Skeletal muscle satellite cell (primary cell): Measurements from ENCODE around the gene DMAC2L.
"Not testable (repeated sequence)": the region's sequence is repeated elsewhere in the genome, so short reads cannot be mapped to it uniquely, and the experiment has no call there.

Source experiments
- H3K27me3 ChIP-seq: 2 replicates; pipeline ENCODE4 v1.7.0; 2013; ENCODE audit warnings: low read length; ENCODE audit not compliant: control insufficient read depth, insufficient read depth
- H3K36me3 ChIP-seq: 2 replicates; pipeline ENCODE4 v1.7.0; 2013; ENCODE audit warnings: mild to moderate bottlenecking, control low read depth, low read length; ENCODE audit not compliant: insufficient read depth
- H3K4me1 ChIP-seq: 2 replicates; pipeline ENCODE4 v1.7.0; 2013; ENCODE audit warnings: low read length; ENCODE audit not compliant: control insufficient read depth, insufficient read depth
- H3K4me2 ChIP-seq: 2 replicates; pipeline ENCODE4 v1.7.0; 2013; ENCODE audit warnings: mild to moderate bottlenecking, low read length
- H3K4me3 ChIP-seq: 2 replicates; pipeline ENCODE4 v1.7.0; 2013; ENCODE audit warnings: low read length
- H3K9ac ChIP-seq: 2 replicates; pipeline ENCODE4 v1.7.0; 2013; ENCODE audit warnings: mild to moderate bottlenecking, low read depth, low read length, moderate library complexity
- H3K9me3 ChIP-seq: replicated peaks from 2 replicates; pipeline ENCODE4 v1.7.0; 2013; ENCODE audit warnings: mild to moderate bottlenecking, control low read depth, low read length

The DMAC2L gene

GRCh38 chr14:50357753-50358395 is 45.8 kb downstream of the DMAC2L start:
- H3K4me1 ChIP-seq = peaks cover 6% of the 10 kb centered on the region
- no peaks in the 10 kb centered on the region for H3K27me3 ChIP-seq
- no peak overlapping the region for H3K4me2 ChIP-seq
- H3K4me3 ChIP-seq = no peak overlapping the region
- H3K9me3 ChIP-seq = no peaks in the 10 kb centered on the region
- no peaks in the 10 kb centered on the region for H3K36me3 ChIP-seq
- H3K9ac ChIP-seq = no peak overlapping the region

- Histone ChIP-seq H3K36me3 (no peaks in the 10 kb centered on the region), H3K4me3 (no peak overlapping the region), H3K4me2 (no peak overlapping the region), H3K9ac (no peak overlapping the region), H3K9me3 (no peaks in the 10 kb centered on the region), H3K27me3 (no peaks in the 10 kb centered on the region), H3K4me1 (peaks cover 8% of the 10 kb centered on the region)
These were observed 47.5 kb downstream of the DMAC2L start for GRCh38 chr14:50359631-50360030.

- peaks cover 8% of the 10 kb centered on the region for H3K4me1 ChIP-seq
- no peak overlapping the region for H3K4me2 ChIP-seq
- no peaks in the 10 kb centered on the region for H3K9me3 ChIP-seq
- H3K27me3 ChIP-seq = no peaks in the 10 kb centered on the region
- no peak overlapping the region for H3K4me3 ChIP-seq
- no peaks in the 10 kb centered on the region for H3K36me3 ChIP-seq
- no peak overlapping the region for H3K9ac ChIP-seq
These were observed 48.0 kb downstream of the DMAC2L start for GRCh38 chr14:50360093-50360492.

GRCh38 chr14:50360851-50361250 is 48.7 kb downstream of the DMAC2L start:
- Histone ChIP-seq H3K9ac (no peak overlapping the region), H3K4me1 (peaks cover 8% of the 10 kb centered on the region), H3K4me3 (no peak overlapping the region), H3K9me3 (no peaks in the 10 kb centered on the region), H3K36me3 (no peaks in the 10 kb centered on the region), H3K27me3 (no peaks in the 10 kb centered on the region), H3K4me2 (no peak overlapping the region)

- H3K9ac ChIP-seq = not testable (repeated sequence)
These were observed 49.6 kb downstream of the DMAC2L start for GRCh38 chr14:50361473-50362403.

GRCh38 chr14:50362764-50363713 is 50.9 kb downstream of the DMAC2L start:
- Histone ChIP-seq H3K9ac (peak overlapping the region; percentile 12), H3K4me2 (peak overlapping the region; percentile 65), H3K36me3 (no peaks in the 10 kb centered on the region), H3K4me1 (peaks cover 16% of the 10 kb centered on the region), H3K4me3 (peak overlapping the region; percentile 38), H3K9me3 (no peaks in the 10 kb centered on the region), H3K27me3 (no peaks in the 10 kb centered on the region)

More at GRCh38 chr14:50361473-50362403, 49.6 kb downstream of the DMAC2L start:
- H3K4me1 ChIP-seq = peaks cover 16% of the 10 kb centered on the region
- not testable (repeated sequence) for H3K27me3 ChIP-seq, H3K36me3 ChIP-seq, H3K9me3 ChIP-seq, H3K4me3 ChIP-seq, H3K4me2 ChIP-seq

- H3K27me3 ChIP-seq = no peaks in the 10 kb centered on the region
- peaks cover 16% of the 10 kb centered on the region for H3K4me1 ChIP-seq
- peak overlapping the region; percentile 38 for H3K4me3 ChIP-seq
- peak overlapping the region; percentile 65 for H3K4me2 ChIP-seq
- peak overlapping the region; percentile 12 for H3K9ac ChIP-seq
- no peaks in the 10 kb centered on the region for H3K36me3 ChIP-seq
- no peaks in the 10 kb centered on the region for H3K9me3 ChIP-seq
These were observed 51.6 kb downstream of the DMAC2L start for GRCh38 chr14:50363714-50364111.

- H3K9me3 ChIP-seq = no peaks in the 10 kb centered on the region
- H3K4me3 ChIP-seq = no peak overlapping the region
- peaks cover 16% of the 10 kb centered on the region for H3K4me1 ChIP-seq
- no peak overlapping the region for H3K4me2 ChIP-seq
- H3K36me3 ChIP-seq = no peaks in the 10 kb centered on the region
- no peaks in the 10 kb centered on the region for H3K27me3 ChIP-seq
- no peak overlapping the region for H3K9ac ChIP-seq
These were observed 52.7 kb downstream of the DMAC2L start for GRCh38 chr14:50364792-50365191.

- not testable (repeated sequence) for H3K9ac ChIP-seq, H3K4me3 ChIP-seq, H3K4me2 ChIP-seq, H3K27me3 ChIP-seq, H3K9me3 ChIP-seq, H3K36me3 ChIP-seq
- peaks cover 16% of the 10 kb centered on the region for H3K4me1 ChIP-seq
These were observed 53.4 kb downstream of the DMAC2L start for GRCh38 chr14:50365572-50365971.

- Histone ChIP-seq H3K36me3 (no peaks in the 10 kb centered on the region), H3K27me3 (no peaks in the 10 kb centered on the region), H3K9ac (no peak overlapping the region), H3K4me2 (no peak overlapping the region), H3K4me3 (no peak overlapping the region), H3K4me1 (peaks cover 16% of the 10 kb centered on the region), H3K9me3 (no peaks in the 10 kb centered on the region)
These were observed 54.0 kb downstream of the DMAC2L start for GRCh38 chr14:50366115-50366514.

GRCh38 chr14:50366589-50366988 is 54.5 kb downstream of the DMAC2L start:
- Histone ChIP-seq H3K4me2 (no peak overlapping the region), H3K9me3 (no peaks in the 10 kb centered on the region), H3K9ac (no peak overlapping the region), H3K36me3 (no peaks in the 10 kb centered on the region), H3K27me3 (no peaks in the 10 kb centered on the region), H3K4me1 (peaks cover 16% of the 10 kb centered on the region), H3K4me3 (no peak overlapping the region)
